Measurements from ENCODE around the gene MSI2.

Gene MSI2

DNA sequence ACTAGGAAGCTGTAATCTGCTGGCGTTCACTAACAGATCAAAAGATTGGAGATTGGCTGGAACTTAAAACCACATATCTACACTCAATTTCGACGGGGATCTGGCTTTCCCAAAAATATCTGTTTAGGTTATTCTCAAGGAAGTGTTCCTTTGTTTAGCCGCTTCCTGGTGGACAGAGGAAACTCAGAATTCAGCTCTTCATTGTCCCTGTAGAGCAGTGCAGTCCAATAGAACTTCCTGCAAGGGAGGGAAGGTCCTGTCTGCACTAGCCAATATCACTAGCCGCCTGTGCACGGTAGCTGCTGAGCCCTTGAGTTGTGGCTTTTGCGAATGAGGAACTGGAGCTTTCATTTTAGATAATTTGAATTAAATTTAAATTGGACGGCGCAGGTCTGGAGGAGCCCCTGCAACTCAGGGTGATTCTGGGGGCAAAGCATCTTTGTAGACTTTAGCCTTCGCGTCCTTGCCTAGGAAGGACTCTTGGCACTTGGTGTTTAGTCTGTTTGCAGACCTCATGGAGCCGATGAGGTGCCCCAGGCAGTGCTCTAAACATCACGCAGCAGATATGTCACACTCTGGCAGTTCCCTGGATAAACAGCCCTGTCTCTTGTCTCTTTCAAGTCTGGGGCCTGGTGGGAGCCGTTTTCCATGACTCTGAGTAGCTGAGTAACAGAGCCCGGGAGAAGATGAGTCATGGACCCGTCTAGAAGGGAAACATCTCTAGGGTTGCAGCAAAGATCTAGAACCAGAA lies 366.5 kb downstream of the MSI2 start:
- no peak for DNase-seq (ENCODE audit: low read depth)

DNA sequence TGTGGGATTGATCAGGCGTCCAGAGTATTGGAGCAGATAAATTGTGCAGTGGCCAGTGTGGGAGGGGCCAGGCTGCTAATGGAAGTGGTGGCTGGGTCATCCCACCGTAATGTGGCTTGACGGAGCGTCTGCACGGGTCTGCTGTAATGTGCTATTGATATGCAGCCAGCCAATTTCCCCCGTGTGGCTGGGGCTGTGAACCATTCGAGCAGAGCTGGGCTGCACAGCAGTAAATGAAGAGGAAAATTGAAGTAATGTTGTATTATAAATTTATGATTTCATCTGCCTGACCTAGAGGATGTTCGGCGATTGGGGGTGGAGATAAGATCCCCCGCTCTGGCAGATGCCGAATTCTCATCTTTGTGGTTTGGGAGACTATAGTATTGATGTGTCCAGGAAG lies 367.3 kb downstream of the MSI2 start:
- no peak for DNase-seq (ENCODE audit: low read depth)

DNA sequence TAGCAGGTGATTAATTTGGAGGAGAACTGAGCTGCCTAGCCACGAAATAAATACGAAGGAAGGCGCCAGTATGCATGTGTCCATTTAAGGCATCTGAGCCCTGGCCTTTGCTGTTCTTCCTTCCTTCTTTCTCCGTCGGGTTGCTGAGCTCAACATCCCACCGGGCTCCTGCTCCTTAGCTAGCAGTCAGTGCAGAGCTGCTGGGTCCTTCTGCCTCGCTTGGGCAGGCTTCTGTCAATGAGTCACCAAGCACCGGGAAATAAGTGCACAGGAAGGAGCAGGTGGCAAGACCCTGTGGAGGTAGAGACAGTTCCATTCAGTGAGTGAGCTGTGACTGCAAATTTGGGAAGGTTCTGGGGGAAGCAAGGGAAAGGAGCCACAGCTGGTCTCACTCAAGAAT lies 368.1 kb downstream of the MSI2 start:
- DNase-seq (ENCODE audit: low read depth) = no peak

DNA sequence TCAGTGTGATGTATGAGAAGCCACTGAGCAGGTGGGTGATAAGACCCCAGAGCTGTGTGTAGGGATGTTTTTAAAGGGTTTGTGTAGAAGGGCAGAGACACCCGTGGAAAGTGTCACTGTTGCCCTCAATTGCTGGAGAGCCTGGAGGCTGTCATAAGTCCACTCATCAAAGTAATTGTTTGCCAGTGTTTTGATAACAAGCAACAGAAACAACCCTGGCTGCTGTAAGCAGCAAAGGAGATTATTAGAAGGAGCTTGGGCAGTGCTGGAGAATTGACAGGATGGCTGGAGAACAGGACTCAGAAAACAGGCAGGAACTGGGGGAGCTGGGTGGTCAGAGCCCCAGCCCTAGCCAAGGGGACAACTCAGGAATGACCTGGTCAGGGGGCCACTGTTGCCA lies 369.2 kb downstream of the MSI2 start:
- no peak for DNase-seq (ENCODE audit: low read depth)

DNA sequence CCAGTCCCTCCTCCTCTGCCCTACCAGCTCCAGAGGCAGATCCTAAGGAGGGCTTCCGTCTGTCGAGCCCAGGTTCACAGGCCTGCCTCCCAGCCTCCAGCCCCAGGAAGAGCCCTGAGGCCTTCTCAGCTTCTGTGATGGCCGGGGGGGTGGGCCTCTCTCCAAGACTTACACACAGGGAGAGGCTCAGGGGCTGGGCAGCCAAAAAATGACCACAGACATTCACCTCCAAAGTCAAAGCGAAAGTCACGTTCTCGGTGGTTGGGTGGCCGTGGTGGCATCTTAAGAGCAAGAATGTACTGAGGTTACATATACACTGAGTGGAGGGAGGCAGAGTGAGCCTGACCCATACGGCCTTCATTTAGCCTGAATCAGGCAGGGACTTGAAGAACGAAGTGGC lies 369.6 kb downstream of the MSI2 start:
- DNase-seq (ENCODE audit: low read depth) = no peak

DNA sequence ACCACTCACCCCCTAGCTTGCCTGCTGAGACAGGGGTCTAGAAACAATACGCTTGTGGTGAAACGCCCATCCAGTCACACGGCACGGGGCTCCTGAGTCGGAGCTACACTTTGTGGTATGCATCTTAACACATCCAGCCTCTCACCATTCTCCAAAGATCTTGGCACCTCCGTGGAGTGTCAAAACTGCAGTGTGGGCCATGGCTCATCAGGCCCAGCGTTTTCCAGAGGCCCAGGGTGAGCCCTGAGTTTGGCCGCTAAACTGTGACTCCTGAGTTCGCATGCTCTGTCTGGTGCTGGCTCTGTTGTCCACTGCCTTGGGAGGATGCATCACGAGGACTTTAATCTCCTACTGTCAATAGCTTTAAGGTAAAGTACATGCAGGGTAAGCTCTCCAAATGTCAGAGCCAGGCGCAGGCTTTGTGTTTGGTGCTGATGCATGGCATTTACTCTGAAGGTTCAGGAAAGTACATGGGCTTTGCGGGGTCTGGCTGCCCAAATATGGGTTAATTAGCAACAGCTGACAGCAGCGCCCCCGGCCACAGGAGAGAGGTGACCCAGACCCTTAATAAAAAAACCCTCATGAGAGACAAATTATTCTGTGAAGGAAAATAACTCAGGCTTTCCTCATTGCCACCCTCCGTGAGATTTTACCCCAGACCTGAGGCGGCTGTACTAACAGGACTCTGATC lies 370.3 kb downstream of the MSI2 start:
- DNase-seq (ENCODE audit: low read depth) = no peak

- DNase-seq (ENCODE audit: low read depth) = no peak
Observed at GRCh38 chr17:57627591-57627990, 371.3 kb downstream of the MSI2 start.

- DNase-seq (ENCODE audit: low read depth) = no peak
Observed at GRCh38 chr17:57628421-57628820, 372.1 kb downstream of the MSI2 start.

DNA sequence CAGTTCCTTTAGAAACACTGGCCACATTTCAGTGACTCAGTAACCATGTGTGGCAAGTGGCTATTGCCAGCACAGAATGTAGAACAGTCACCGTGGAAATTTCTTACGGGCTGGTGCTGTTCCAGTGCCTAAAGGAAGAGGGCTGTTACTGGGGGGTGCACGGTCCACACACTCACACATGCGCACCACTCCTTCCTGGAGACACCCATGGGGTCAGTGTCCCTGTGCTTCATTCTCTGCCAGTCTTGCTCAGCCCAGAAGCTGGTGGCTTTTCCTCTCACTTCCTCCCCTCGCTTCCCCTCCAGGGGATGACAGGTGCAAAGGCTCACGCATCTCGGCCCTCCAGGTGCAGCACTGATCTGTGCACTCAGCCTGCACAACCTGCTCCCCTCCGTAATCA lies 373.1 kb downstream of the MSI2 start:
- no peak for DNase-seq (ENCODE audit: low read depth)

DNA sequence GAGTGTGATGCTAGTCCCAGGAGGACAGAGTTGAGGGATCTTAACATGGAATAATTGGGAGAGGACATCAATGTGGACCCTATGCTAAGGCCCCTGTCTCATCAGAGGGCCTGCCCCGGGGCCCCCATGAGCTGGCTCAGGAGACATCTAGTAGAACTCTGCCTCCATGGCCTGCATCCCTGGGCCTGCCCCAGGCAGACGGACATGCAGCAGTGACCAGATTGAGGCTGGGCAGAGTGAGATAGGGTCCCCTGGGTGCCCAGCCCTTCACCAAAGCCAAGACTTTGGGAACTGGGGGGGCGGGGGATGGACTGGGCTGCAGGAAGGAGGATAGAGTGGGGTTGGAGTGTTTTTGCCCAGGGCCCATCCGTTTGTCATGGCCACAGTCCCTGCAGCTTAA lies 373.6 kb downstream of the MSI2 start:
- no peak for DNase-seq (ENCODE audit: low read depth)

GRCh38 chr17:57630736-57631135 lies 374.4 kb downstream of the MSI2 start:
- DNase-seq (ENCODE audit: low read depth) = no peak

DNA sequence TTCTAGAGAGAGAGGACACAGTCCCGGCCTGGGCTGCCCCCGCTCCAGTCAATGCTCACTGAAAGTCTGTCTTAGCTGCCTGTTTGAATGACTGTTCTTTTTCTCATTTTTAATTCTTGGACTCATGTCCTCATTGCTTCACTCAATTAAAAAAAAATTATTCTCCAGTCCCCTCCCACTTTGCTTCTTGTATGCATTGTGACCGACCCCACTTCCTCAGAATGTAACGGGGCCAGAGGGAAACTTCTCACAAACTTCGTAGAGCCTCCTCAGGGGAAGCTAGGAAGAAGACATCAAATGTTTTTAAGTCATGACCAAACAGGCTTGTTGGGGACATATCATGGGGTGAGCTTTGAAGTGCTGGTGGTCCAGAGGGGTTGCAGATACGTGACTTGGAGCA lies 375.5 kb downstream of the MSI2 start:
- DNase-seq (ENCODE audit: low read depth) = no peak

DNA sequence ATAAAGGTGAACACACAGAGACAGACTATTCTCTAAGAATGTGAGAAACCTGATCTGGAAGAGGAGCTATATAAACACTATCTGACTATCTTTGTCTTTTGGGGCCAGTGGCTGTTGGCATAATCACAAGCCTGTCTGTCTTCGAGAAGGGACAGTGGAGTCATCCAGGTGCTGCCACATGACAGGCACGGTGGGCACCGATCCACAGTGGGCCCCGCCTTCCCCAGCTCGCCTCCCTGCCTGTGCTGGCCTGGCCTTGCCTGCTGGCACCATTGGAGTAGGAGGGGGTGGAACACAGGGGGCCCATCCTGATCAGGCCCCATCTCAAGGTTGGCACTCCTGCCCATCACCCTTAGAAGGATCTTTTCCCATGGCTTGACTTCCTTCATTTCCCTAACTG lies 376.0 kb downstream of the MSI2 start:
- DNase-seq (ENCODE audit: low read depth) = no peak

GRCh38 chr17:57633236-57633635 lies 376.9 kb downstream of the MSI2 start:
- no peak for DNase-seq (ENCODE audit: low read depth)

DNA sequence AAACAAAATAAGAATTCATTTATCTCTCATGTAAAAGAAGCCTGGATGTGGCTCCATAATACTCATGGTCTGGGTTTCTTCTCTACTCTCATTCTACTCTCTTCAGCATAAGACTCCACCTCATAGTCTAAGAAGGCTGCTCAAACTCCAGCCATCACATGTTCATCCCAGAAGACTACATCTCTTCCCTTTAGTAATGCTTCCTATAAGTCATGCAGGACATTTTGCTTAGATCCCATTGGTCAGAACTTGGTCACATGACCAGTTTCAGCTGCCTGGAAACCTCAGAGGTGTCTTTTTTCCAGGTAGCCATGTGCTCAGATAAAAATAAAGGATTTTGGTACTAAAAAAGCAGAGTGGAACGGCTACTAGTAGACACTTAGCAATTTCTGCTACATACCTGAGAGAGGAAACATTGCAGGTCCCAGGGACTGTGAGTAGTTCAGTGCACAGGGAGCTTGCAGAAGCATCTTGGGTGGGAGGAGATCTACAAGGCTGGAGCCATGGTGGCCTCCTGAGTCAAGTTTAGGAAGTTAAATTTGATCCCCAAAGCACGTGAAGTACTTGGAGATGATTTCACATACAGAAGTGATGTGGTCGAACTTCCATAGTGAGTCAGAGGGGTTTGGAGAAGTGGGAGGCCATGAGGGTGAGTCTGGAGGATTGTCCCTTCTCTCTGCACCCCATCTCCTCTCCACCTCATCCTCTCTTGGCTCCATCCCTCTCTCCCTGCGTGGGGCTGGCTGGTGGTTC lies 378.6 kb downstream of the MSI2 start:
- no peak for DNase-seq (ENCODE audit: low read depth)

- DNase-seq (ENCODE audit: low read depth) = no peak
Observed at GRCh38 chr17:57636274-57636673, 380.0 kb downstream of the MSI2 start.

DNA sequence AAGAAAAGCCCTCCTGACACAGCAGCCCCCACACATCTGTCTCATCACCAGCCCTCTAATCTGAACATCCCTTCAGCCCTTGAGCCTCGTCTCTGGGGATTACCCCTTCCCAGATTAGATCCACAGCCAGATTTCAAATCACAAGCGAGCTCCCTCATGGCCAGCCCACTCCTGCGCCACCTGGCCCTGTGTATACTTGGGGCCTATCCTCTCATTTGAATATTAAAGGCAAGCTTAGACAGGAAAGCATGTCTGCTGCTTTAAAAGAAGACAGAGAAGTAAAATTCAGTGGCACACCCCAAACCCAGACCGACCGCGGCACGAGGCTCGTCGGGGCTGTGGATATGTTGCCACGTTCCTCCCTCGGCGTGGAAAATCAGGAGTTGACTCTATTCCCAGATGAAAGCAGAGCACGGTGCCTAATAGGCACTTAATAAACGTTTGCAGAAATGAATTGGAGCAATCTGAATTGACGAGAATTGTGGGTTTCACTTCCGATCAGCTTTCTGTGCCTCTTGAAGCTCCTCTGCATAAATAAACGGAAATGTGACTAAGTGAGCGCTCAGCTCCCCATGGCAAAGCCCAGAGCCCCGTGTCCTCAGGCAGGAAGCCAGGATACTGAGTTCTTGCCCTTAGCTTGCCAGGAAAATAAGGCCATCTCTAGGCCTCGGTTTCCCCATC lies 380.8 kb downstream of the MSI2 start:
- no peak for DNase-seq (ENCODE audit: low read depth)

DNA sequence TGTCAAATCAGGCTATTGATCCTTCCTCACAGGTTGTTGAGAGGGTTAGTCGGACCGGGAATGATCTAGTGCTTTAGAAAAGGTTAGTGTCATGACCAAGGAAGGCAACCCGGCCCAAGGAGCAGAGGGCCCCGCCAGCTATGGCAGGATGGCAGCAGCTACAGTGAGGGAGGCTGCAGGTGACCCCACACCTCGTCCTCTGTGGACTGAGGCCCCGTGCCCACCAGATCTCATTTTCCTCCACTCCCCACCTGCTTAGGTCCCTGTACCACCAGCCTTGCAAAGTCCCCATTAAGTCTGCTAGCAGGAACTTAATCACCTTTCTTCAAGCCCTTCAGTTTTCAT lies 381.3 kb downstream of the MSI2 start:
- no peak for DNase-seq (ENCODE audit: low read depth)

- DNase-seq (ENCODE audit: low read depth) = no peak
Observed at GRCh38 chr17:57638284-57638683, 382.0 kb downstream of the MSI2 start.

GRCh38 chr17:57639381-57639780 lies 383.1 kb downstream of the MSI2 start:
- no peak for DNase-seq (ENCODE audit: low read depth)

DNA sequence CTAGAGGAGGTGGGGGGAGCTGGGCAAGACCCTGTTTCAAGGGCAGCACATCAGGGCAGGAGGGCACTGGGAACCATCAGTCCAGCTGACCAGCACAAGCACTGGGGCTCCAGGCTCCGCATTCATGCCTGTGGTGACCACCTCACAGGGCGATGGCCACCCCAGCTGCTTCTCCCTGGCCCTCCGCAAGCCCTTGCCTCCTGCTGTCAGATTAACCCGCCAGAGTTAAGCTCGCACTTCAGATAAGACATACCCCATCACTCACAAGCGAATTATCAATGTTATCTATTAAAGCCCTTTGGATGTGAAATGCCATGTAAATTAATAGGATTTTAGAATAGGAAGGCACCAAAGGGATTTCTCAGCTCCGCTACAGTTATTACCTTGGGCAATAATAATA lies 383.8 kb downstream of the MSI2 start:
- DNase-seq (ENCODE audit: low read depth) = no peak

- DNase-seq (ENCODE audit: low read depth) = no peak
Observed at GRCh38 chr17:57641761-57642160, 385.4 kb downstream of the MSI2 start.

DNA sequence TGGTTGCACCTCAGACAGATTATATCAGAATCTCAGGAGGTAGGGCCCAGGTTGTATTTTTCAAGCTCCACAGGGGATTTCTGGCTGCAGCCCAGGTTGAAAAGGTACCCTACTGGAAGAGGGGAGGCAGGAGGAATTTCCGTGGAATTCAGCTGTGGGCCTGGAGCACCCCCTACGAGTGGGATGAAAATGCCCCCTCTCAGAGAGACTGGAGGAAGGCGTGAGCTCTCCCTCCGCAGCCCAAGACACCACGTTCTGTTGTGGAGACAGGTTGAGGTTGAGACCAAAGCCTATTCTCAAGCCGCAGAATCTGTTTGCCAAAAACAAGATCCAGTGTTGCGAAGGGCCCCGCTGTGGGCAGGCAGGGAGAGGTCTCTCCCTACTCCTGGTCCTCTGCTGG lies 386.7 kb downstream of the MSI2 start:
- no peak for DNase-seq (ENCODE audit: low read depth)
